Suprapubic skin (tissue), 3 donors: ENCODE measurements around the gene MED20.

ENCODE experiments used
- CTCF ChIP-seq, 2 donors: fragments of 200-600 bp in 1 of 2; fragments of 450-650 bp in 1 of 2; sonication (generic) in 1 of 2; IDR thresholded peaks; one replicate each; pipeline ENCODE4 v1.5.1; 2016 to 2019; ENCODE audit warnings: antibody characterized with exemption in 2 of 2, mild to moderate bottlenecking in 1 of 2, moderate library complexity in 1 of 2
- EP300 ChIP-seq: sonication (generic); formaldehyde crosslinking; IDR thresholded peaks from one replicate; pipeline ENCODE4 v1.6.1; 2017; ENCODE audit warnings: antibody characterized with exemption
- POLR2A ChIP-seq, 2 donors: fragments of 450-650 bp; IDR thresholded peaks; one replicate each; pipeline ENCODE4 v1.6.1; 2017; ENCODE audit warnings: antibody characterized with exemption in 2 of 2, mild to moderate bottlenecking in 2 of 2, moderate library complexity in 2 of 2

DNA sequence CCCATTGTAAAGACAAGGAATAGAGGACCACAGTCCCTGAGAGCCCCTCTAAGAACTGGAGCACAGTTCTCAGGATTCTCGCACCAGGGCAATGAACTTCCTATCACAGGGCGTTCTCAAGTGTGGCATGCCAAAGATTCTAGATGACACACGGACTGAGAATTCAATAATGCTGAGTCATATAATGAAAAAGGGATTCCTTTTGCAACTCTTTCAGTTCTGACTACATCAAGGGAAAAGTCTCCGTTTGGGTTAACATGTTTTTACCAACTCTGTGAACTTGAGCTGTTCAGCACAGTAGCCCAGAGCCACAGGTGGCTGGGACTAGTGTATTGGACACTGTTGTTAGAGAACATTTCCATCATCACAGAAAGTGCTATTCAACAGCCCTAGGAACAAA lies 3.4 kb downstream of the MED20 start:
- TF ChIP-seq CTCF (IDR thresholded peaks at IDR 0.05) (no peak), POLR2A (IDR thresholded peaks at IDR 0.05) (no peak), EP300 (no peak)
